ENCODE results near the gene MTX1. TPM values are rescaled to one million over a fixed set of nuclear protein-coding genes. Genes with fewer than 3 reads are reported as not detected.
A peak's percentile ranks its signal among the peaks of the same experiment; 100 is the strongest.
"Not testable (repeated sequence)": the region's sequence is repeated elsewhere in the genome, so short reads cannot be mapped to it uniquely, and the experiment has no call there.

Gene MTX1
- total and polyA plus RNA-seq, 3 donors from 2014 or later, result 77.1 to 161 (median 118) TPM

DNA sequence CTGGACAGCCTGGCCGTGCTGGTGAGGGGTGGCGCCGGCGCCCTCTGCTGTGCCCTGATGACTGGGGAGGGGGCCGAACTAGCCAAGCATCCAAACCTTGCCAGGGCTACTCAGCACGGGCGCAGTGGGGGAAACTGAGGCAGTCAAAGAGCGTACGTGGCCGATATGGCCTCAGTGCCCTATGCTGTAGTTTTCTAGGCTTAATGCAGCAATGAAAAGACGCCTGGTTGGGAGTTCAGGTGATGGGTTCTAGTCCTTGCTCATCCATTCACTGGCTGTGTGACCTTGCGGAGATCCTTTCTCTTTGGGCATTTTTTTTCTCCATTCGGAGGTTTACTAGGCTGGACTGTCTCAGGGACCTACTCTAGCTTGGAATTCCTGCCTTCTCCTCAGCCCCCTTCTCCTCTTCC lies 822 bp downstream of the MTX1 start:
- no peak for DNase-seq
- no peaks in the 10 kb centered on the region for H3K27me3 ChIP-seq
- no peaks in the 10 kb centered on the region for H3K36me3 ChIP-seq (ENCODE audit: low read depth, missing control alignments)
- peak overlapping the region; percentile 91 to 99 for H3K27ac ChIP-seq
- intact Hi-C loops (cut with DNase I; ENCODE audit: low total_unique reads), result no loop called here
- TF ChIP-seq, protein P1, sequence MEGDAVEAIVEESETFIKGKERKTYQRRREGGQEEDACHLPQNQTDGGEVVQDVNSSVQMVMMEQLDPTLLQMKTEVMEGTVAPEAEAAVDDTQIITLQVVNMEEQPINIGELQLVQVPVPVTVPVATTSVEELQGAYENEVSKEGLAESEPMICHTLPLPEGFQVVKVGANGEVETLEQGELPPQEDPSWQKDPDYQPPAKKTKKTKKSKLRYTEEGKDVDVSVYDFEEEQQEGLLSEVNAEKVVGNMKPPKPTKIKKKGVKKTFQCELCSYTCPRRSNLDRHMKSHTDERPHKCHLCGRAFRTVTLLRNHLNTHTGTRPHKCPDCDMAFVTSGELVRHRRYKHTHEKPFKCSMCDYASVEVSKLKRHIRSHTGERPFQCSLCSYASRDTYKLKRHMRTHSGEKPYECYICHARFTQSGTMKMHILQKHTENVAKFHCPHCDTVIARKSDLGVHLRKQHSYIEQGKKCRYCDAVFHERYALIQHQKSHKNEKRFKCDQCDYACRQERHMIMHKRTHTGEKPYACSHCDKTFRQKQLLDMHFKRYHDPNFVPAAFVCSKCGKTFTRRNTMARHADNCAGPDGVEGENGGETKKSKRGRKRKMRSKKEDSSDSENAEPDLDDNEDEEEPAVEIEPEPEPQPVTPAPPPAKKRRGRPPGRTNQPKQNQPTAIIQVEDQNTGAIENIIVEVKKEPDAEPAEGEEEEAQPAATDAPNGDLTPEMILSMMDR (IDR thresholded peaks at IDR 0.05), result no peak
- TF ChIP-seq POLR2A (IDR thresholded peaks at IDR 0.05), result no peak
- peaks cover 22% of the 10 kb centered on the region for H3K4me1 ChIP-seq
- no peaks in the 10 kb centered on the region for H3K9me3 ChIP-seq
- 3% methylated on average over 12 to 13 of the region's 13 CpGs for WGBS, 2 donors
- peak overlapping the region; percentile 80 to 85 for H3K4me3 ChIP-seq

DNA sequence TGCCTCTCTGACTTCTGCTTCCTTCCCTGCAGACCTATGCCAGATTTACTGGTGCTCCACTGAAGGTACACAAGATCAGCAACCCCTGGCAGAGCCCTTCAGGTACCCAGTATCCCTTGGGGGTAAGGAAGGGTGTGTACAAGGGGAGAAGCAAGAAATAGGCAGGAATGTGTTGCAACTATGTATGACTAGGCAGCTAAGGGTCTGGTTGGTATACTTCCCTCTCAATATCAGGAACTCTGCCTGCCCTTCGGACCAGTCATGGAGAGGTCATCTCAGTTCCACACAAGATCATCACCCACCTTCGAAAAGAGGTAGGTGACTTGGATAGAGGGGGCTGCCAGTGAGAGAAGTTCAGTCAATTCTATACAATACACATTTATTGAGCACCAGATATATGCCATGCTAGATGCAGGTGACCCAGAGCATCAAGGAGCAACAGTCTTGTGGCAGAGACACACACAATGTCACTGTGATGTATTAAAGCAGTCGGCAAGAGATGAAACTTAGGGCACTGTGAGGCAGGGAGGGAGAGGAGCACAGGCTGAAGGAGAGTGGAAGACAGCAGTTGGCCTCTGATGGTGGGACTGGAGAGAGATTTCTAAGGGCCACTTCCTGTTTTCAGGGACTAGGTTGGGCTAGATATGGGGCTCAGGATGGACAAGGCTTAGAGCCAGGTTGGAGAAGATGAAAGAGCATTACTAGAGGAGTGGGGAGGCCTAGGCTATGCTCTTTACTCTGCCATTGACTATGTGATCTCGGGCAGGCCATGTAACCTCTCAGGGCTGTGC lies 2.0 kb downstream of the MTX1 start:
- peaks cover 22% of the 10 kb centered on the region for H3K4me1 ChIP-seq

DNA sequence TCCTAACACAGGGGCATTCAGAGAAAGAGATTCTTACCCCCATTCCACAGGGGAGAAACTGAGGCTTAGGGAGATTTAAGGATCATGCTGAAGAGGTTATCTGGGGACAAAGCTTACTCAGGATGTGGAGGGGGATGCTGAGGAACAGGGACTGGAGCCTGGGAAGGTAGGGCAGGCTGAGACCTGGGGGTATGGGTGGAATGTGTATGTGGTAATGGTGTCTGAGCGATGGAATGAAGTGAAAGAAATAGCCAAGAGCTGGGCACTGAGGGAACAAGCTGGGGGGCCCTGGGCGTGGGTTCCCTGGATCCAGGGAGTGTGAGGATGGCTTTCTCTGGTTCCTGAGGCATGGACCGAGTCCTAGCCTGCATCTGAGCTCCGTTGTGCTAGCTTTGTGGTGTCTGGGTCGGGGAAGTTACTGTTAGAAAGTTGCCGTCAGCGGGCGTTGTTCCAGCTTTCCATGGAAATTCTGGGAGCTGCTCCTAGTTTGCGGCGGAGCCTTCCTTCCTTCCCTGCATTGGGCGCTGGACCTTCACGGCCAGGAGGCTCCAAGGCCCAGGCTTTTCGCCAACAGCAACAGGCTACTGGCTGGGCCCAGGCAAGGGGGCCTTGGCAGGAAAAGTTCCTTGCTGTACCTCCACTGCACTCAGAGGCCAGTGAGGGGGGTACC lies 3.0 kb downstream of the MTX1 start:
- 61 to 66% methylated on average over 8 to 13 of the region's 13 CpGs for WGBS, 2 donors
- H3K4me3 ChIP-seq; H3K27ac ChIP-seq; H3K27me3 ChIP-seq; H3K9me3 ChIP-seq; H3K36me3 ChIP-seq (ENCODE audit: low read depth, missing control alignments); intact Hi-C loops (cut with DNase I; ENCODE audit: low total_unique reads): not testable (repeated sequence)
- peaks cover 22% of the 10 kb centered on the region for H3K4me1 ChIP-seq
- peak; percentile 47 for DNase-seq

More for the DNA sequence above, 2.0 kb downstream of the MTX1 start:
- intact Hi-C loops (cut with DNase I; ENCODE audit: low total_unique reads), result no loop called here
- Histone ChIP-seq H3K27me3 (no peaks in the 10 kb centered on the region), H3K4me3 (no peak overlapping the region), H3K27ac (no peak overlapping the region), H3K36me3 (ENCODE audit: low read depth, missing control alignments) (no peaks in the 10 kb centered on the region), H3K9me3 (no peaks in the 10 kb centered on the region)
- 78 to 85% methylated on average over 4 of the region's 4 CpGs for whole genome bisulfite sequencing, 2 donors
- DNase-seq, result no peak
- no peak for TF ChIP-seq POLR2A (IDR thresholded peaks at IDR 0.05)
- TF ChIP-seq, protein P1 (IDR thresholded peaks at IDR 0.05), result no peak

DNA sequence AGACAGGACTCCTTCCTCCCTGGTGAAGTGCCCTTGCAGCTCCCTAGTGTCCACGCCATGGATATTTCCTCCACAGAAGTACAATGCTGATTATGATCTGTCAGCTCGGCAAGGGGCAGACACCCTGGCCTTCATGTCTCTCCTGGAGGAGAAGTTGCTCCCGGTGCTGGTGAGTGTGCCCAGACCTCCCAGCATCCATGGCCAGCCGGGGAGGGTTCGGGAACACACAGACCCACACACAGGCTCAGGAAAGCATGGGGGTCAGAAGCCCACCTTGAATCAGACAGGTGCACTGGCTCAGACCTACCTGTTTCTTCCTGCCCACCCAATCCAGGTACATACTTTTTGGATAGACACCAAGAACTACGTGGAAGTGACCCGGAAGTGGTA lies 3.6 kb downstream of the MTX1 start:
- intact Hi-C loops (cut with DNase I; ENCODE audit: low total_unique reads), result not testable (repeated sequence)

DNA sequence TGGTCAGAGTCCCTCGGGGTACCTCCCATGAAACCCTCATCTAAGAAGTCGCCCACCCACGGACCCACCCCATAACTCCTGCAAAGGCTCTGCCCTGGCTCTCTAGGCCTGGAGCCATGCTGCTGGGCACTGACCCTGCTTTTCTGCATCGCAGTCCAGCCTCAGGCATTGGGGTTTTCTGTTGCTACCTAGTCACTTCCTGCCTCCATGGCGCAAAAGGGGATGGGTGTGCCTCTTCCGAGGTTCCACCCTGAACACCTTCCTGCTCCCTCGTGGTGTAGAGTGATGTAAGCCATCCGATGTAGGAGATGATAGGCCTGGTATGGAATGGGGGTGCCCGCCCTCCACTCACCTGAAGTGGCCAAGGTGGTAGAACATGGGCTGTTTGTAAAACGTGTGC lies 6.2 kb downstream of the MTX1 start:
- 43 to 87% methylated on average over 1 to 8 of the region's 10 CpGs for WGBS, 2 donors
- H3K4me1 ChIP-seq; intact Hi-C loops (cut with DNase I; ENCODE audit: low total_unique reads); DNase-seq; H3K27ac ChIP-seq; H3K27me3 ChIP-seq; H3K36me3 ChIP-seq (ENCODE audit: low read depth, missing control alignments); H3K9me3 ChIP-seq; H3K4me3 ChIP-seq: not testable (repeated sequence)

More for the DNA sequence above, 3.6 kb downstream of the MTX1 start:
- not testable (repeated sequence) for DNase-seq; H3K4me3 ChIP-seq; H3K9me3 ChIP-seq; H3K36me3 ChIP-seq (ENCODE audit: low read depth, missing control alignments); H3K27me3 ChIP-seq; H3K27ac ChIP-seq
- H3K4me1 ChIP-seq, result peaks cover 17% of the 10 kb centered on the region
- 62% methylated on average over 7 of the region's 7 CpGs; no CpG with 5 or more reads in 1 of the 2 donors for WGBS, 2 donors

DNA sequence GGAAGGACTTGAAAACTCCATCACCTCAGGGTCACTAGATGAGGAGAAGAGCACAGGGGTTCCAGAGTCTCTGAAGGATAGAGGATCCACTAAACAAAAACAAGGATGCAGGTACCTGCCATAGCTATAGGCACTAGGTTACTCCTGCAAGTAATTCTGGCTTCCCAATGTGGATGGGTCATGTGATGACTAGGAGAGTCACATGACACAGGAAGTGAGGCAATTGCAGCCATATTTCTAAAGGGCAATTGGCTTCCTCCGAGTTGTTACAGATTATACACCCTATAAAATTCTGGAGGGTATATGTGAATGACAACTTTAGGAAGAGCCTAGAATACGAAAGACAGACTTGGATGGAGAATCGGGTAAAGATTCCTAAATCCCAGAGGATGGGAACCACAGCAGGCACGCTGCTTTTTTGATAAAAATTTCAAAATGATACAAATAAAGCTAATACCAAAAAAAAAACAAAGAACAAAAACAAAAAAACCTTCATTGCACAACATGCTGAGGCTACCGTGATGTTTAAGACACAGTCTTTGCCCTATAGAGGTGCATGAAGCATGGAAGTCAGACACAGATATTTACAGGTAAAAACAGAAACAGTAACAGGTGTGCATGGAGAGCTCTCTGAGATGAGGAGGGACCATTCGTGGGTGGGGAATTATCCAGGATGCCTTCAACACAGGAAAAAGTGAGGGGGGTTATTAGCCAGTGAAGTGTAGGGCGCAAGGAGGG lies 10.5 kb downstream of the MTX1 start:
- peak; percentile 80 for DNase-seq
- intact Hi-C loops (cut with DNase I; ENCODE audit: low total_unique reads), result no loop called here
- Histone ChIP-seq H3K9me3 (no peaks in the 10 kb centered on the region), H3K4me3 (no peak overlapping the region), H3K27ac (no peak overlapping the region), H3K27me3 (no peaks in the 10 kb centered on the region), H3K36me3 (ENCODE audit: low read depth, missing control alignments) (no peaks in the 10 kb centered on the region), H3K4me1 (no peaks in the 10 kb centered on the region)
- TF ChIP-seq, protein P1 (IDR thresholded peaks at IDR 0.05), result no peak
- no peak for TF ChIP-seq POLR2A (IDR thresholded peaks at IDR 0.05)
- WGBS, 2 donors, result 35 to 49% methylated on average over 7 of the region's 7 CpGs

All from testis (tissue), 3 donors.